ENCODE measurements around the gene PRCC.

PRCC gene

GRCh38 chr1:156839426-156840109, 72.2 kb downstream of the PRCC start:
- Histone ChIP-seq H3K4me3 (ENCODE audit: insufficient read length, low read depth) (no peak overlapping the region), H3K36me3 (ENCODE audit: insufficient read depth, insufficient read length, low read length) (no peaks in the 10 kb centered on the region), H3K27me3 (ENCODE audit: insufficient read depth, insufficient read length) (peaks cover 4% of the 10 kb centered on the region), H3K4me1 (ENCODE audit: insufficient read depth, insufficient read length) (peaks cover 20% of the 10 kb centered on the region), H3K9ac (ENCODE audit: insufficient read length, low read depth) (no peak overlapping the region), H3K9me3 (ENCODE audit: insufficient read depth, low read length) (no peaks in the 10 kb centered on the region)
- TF ChIP-seq SUZ12 (IDR thresholded peaks at IDR 0.05; ENCODE audit: extremely low read depth, insufficient read depth, insufficient read length) (no peak), ZNF274 (IDR thresholded peaks at IDR 0.05; ENCODE audit: low read depth, low read length) (no peak), YY1 (IDR thresholded peaks at IDR 0.05; ENCODE audit: insufficient read depth, insufficient read length) (no peak)
- no peak for DNase-seq (ENCODE audit: low read depth, low spot score)

GRCh38 chr1:156840186-156840897, 73.0 kb downstream of the PRCC start:
- Histone ChIP-seq H3K9me3 (ENCODE audit: insufficient read depth, low read length) (no peaks in the 10 kb centered on the region), H3K4me3 (ENCODE audit: insufficient read length, low read depth) (no peak overlapping the region), H3K27me3 (ENCODE audit: insufficient read depth, insufficient read length) (peaks cover 4% of the 10 kb centered on the region), H3K36me3 (ENCODE audit: insufficient read depth, insufficient read length, low read length) (no peaks in the 10 kb centered on the region), H3K9ac (ENCODE audit: insufficient read length, low read depth) (no peak overlapping the region), H3K4me1 (ENCODE audit: insufficient read depth, insufficient read length) (peaks cover 24% of the 10 kb centered on the region)
- no peak for DNase-seq (ENCODE audit: low read depth, low spot score)
- TF ChIP-seq YY1 (IDR thresholded peaks at IDR 0.05; ENCODE audit: insufficient read depth, insufficient read length), result no peak
- no peak for TF ChIP-seq SUZ12 (IDR thresholded peaks at IDR 0.05; ENCODE audit: extremely low read depth, insufficient read depth, insufficient read length)
- TF ChIP-seq ZNF274 (IDR thresholded peaks at IDR 0.05; ENCODE audit: low read depth, low read length), result no peak

GRCh38 chr1:156840898-156841279, 73.6 kb downstream of the PRCC start:
- no peak for TF ChIP-seq YY1 (IDR thresholded peaks at IDR 0.05; ENCODE audit: insufficient read depth, insufficient read length)
- TF ChIP-seq ZNF274 (IDR thresholded peaks at IDR 0.05; ENCODE audit: low read depth, low read length), result no peak
- TF ChIP-seq SUZ12 (IDR thresholded peaks at IDR 0.05; ENCODE audit: extremely low read depth, insufficient read depth, insufficient read length), result no peak

GRCh38 chr1:156841295-156841855, 74.0 kb downstream of the PRCC start:
- H3K9ac ChIP-seq (ENCODE audit: insufficient read length, low read depth), result no peak overlapping the region
- peaks cover 24% of the 10 kb centered on the region for H3K4me1 ChIP-seq (ENCODE audit: insufficient read depth, insufficient read length)
- DNase-seq (ENCODE audit: low read depth, low spot score), result no peak
- H3K9me3 ChIP-seq (ENCODE audit: insufficient read depth, low read length), result no peaks in the 10 kb centered on the region
- H3K27me3 ChIP-seq (ENCODE audit: insufficient read depth, insufficient read length), result peaks cover 4% of the 10 kb centered on the region
- H3K36me3 ChIP-seq (ENCODE audit: insufficient read depth, insufficient read length, low read length), result no peaks in the 10 kb centered on the region
- no peak for TF ChIP-seq YY1 (IDR thresholded peaks at IDR 0.05; ENCODE audit: insufficient read depth, insufficient read length)
- no peak for TF ChIP-seq SUZ12 (IDR thresholded peaks at IDR 0.05; ENCODE audit: extremely low read depth, insufficient read depth, insufficient read length)
- TF ChIP-seq ZNF274 (IDR thresholded peaks at IDR 0.05; ENCODE audit: low read depth, low read length), result no peak
- H3K4me3 ChIP-seq (ENCODE audit: insufficient read length, low read depth), result no peak overlapping the region

More at GRCh38 chr1:156840898-156841279, 73.6 kb downstream of the PRCC start:
- Histone ChIP-seq H3K4me1 (ENCODE audit: insufficient read depth, insufficient read length) (peaks cover 24% of the 10 kb centered on the region), H3K9me3 (ENCODE audit: insufficient read depth, low read length) (no peaks in the 10 kb centered on the region), H3K36me3 (ENCODE audit: insufficient read depth, insufficient read length, low read length) (no peaks in the 10 kb centered on the region), H3K27me3 (ENCODE audit: insufficient read depth, insufficient read length) (peaks cover 4% of the 10 kb centered on the region), H3K4me3 (ENCODE audit: insufficient read length, low read depth) (no peak overlapping the region), H3K9ac (ENCODE audit: insufficient read length, low read depth) (no peak overlapping the region)
- DNase-seq (ENCODE audit: low read depth, low spot score), result no peak

- H3K4me1 ChIP-seq (ENCODE audit: insufficient read depth, insufficient read length), result peaks cover 24% of the 10 kb centered on the region
- H3K27me3 ChIP-seq (ENCODE audit: insufficient read depth, insufficient read length), result peaks cover 7% of the 10 kb centered on the region
- TF ChIP-seq ZNF274 (IDR thresholded peaks at IDR 0.05; ENCODE audit: low read depth, low read length) (no peak), YY1 (IDR thresholded peaks at IDR 0.05; ENCODE audit: insufficient read depth, insufficient read length) (no peak), SUZ12 (IDR thresholded peaks at IDR 0.05; ENCODE audit: extremely low read depth, insufficient read depth, insufficient read length) (no peak)
- no peak for DNase-seq (ENCODE audit: low read depth, low spot score)
- H3K9me3 ChIP-seq (ENCODE audit: insufficient read depth, low read length), result no peaks in the 10 kb centered on the region
- H3K4me3 ChIP-seq (ENCODE audit: insufficient read length, low read depth), result no peak overlapping the region
- no peaks in the 10 kb centered on the region for H3K36me3 ChIP-seq (ENCODE audit: insufficient read depth, insufficient read length, low read length)
- H3K9ac ChIP-seq (ENCODE audit: insufficient read length, low read depth), result no peak overlapping the region
Measured at GRCh38 chr1:156842618-156843300, 75.4 kb downstream of the PRCC start.

GRCh38 chr1:156844102-156844501, 76.8 kb downstream of the PRCC start:
- Histone ChIP-seq H3K27me3 (ENCODE audit: insufficient read depth, insufficient read length) (peaks cover 7% of the 10 kb centered on the region), H3K4me1 (ENCODE audit: insufficient read depth, insufficient read length) (peaks cover 22% of the 10 kb centered on the region), H3K9me3 (ENCODE audit: insufficient read depth, low read length) (no peaks in the 10 kb centered on the region), H3K36me3 (ENCODE audit: insufficient read depth, insufficient read length, low read length) (no peaks in the 10 kb centered on the region), H3K4me3 (ENCODE audit: insufficient read length, low read depth) (no peak overlapping the region), H3K9ac (ENCODE audit: insufficient read length, low read depth) (no peak overlapping the region)
- no peak for DNase-seq (ENCODE audit: low read depth, low spot score)
- no peak for TF ChIP-seq ZNF274 (IDR thresholded peaks at IDR 0.05; ENCODE audit: low read depth, low read length)
- no peak for TF ChIP-seq YY1 (IDR thresholded peaks at IDR 0.05; ENCODE audit: insufficient read depth, insufficient read length)
- no peak for TF ChIP-seq SUZ12 (IDR thresholded peaks at IDR 0.05; ENCODE audit: extremely low read depth, insufficient read depth, insufficient read length)
